Measurements from ENCODE around the gene SHANK1. TPM values are rescaled to one million over a fixed set of nuclear protein-coding genes. Genes with fewer than 3 reads are reported as not detected.

The SHANK1 gene
- total RNA-seq, 4 donors from 2014 or later = 0.06 TPM; not detected in 3

- Histone ChIP-seq H3K27ac (no peak overlapping the region), H3K4me3 (no peak overlapping the region), H3K4me1 (no peaks in the 10 kb centered on the region), H3K36me3 (no peaks in the 10 kb centered on the region), H3K9me3 (no peaks in the 10 kb centered on the region), H3K27me3 (peaks cover 0 to 94% (median 0%) of the 10 kb centered on the region in 4 donors)
- TF ChIP-seq POLR2A (IDR thresholded peaks at IDR 0.05) (no peak), CTCF (IDR thresholded peaks at IDR 0.05) (no peak)
- no peak for DNase-seq
- intact Hi-C loops (cut with DNase I) = no loop called here
- 54 to 58% methylated on average over 10 of the region's 10 CpGs for WGBS, 2 donors
Observed at GRCh38 chr19:50647879-50648615, 71.6 kb downstream of the SHANK1 start.

- Histone ChIP-seq H3K9me3 (no peaks in the 10 kb centered on the region), H3K27ac (no peak overlapping the region), H3K27me3 (peaks cover 0 to 94% (median 0%) of the 10 kb centered on the region in 4 donors), H3K4me1 (no peaks in the 10 kb centered on the region), H3K4me3 (no peak overlapping the region), H3K36me3 (no peaks in the 10 kb centered on the region)
- intact Hi-C loops (cut with DNase I) = no loop called here
- WGBS, 2 donors = 28 to 37% methylated on average over 6 of the region's 6 CpGs
- no peak for DNase-seq
- TF ChIP-seq POLR2A (IDR thresholded peaks at IDR 0.05) = no peak
- no peak for TF ChIP-seq CTCF (IDR thresholded peaks at IDR 0.05)
Observed at GRCh38 chr19:50646074-50646807, 73.4 kb downstream of the SHANK1 start.

DNA sequence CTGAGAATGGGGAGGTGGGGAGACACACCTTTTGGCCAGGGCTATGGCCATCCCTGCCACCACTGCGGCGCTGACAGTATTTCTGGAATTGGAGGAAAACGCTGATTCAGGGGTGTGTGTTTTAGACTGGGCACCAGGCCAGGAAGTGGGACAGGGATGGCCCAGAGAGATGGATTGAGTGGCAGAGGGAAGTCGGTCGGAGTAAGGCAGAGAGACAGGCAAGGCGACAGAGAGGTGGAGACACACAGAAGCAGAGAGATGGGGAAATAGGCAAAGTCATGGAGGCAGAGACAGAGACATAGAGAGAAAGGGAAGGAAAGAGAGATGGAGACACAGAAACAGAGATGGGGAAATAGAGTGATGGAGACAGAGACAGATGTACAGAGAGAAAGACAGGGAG lies 74.5 kb downstream of the SHANK1 start:
- DNase-seq = no peak
- intact Hi-C loops (cut with DNase I) = no loop called here
- H3K9me3 ChIP-seq = no peaks in the 10 kb centered on the region
- no peaks in the 10 kb centered on the region for H3K36me3 ChIP-seq
- TF ChIP-seq CTCF (IDR thresholded peaks at IDR 0.05) = no peak
- TF ChIP-seq POLR2A (IDR thresholded peaks at IDR 0.05) = no peak
- H3K27me3 ChIP-seq = peaks cover 0 to 95% (median 0%) of the 10 kb centered on the region in 4 donors
- WGBS, 2 donors = 70 to 77% methylated on average over 6 of the region's 6 CpGs
- peaks cover 0 to under 1% (median 0%) of the 10 kb centered on the region in 3 donors for H3K4me1 ChIP-seq
- H3K27ac ChIP-seq = no peak overlapping the region
- no peak overlapping the region for H3K4me3 ChIP-seq

GRCh38 chr19:50644315-50644915 lies 75.2 kb downstream of the SHANK1 start:
- Histone ChIP-seq H3K36me3 (no peaks in the 10 kb centered on the region), H3K27ac (no peak overlapping the region), H3K27me3 (peaks cover 0 to 98% (median under 1%) of the 10 kb centered on the region in 4 donors), H3K4me3 (no peak overlapping the region), H3K4me1 (peaks cover 0 to 7% (median 0%) of the 10 kb centered on the region in 3 donors), H3K9me3 (no peaks in the 10 kb centered on the region)
- no peak for TF ChIP-seq POLR2A (IDR thresholded peaks at IDR 0.05)
- TF ChIP-seq CTCF (IDR thresholded peaks at IDR 0.05) = no peak
- DNase-seq = no peak
- WGBS, 2 donors = 17 to 27% methylated on average over 1 of the region's 1 CpG
- intact Hi-C loops (cut with DNase I) = no loop called here

- Histone ChIP-seq H3K36me3 (no peaks in the 10 kb centered on the region), H3K27ac (no peak overlapping the region), H3K9me3 (peaks cover 0 to under 1% (median 0%) of the 10 kb centered on the region in 3 donors), H3K4me1 (peaks cover 0 to 14% (median 0%) of the 10 kb centered on the region in 3 donors), H3K4me3 (no peak overlapping the region), H3K27me3 (peaks cover 0 to 97% (median 3%) of the 10 kb centered on the region in 4 donors)
- no peak for DNase-seq
- intact Hi-C loops (cut with DNase I) = no loop called here
- 46 to 74% methylated on average over 2 of the region's 2 CpGs for WGBS, 2 donors
- TF ChIP-seq POLR2A (IDR thresholded peaks at IDR 0.05) (no peak), CTCF (IDR thresholded peaks at IDR 0.05) (no peak)
Observed at GRCh38 chr19:50640368-50640767, 79.2 kb downstream of the SHANK1 start.
